Activated T-helper 9 cell treated with anti-CD3 and anti-CD28 coated beads, Interleukin-2, amount 50 U/mL, for 16 hours (primary cell): ENCODE measurements around the gene KCTD12.

Experiments
- DNase-seq: peaks from one replicate; pipeline ENCODE4 v3.0.0-alpha.2; 2020; ENCODE audit warnings: low read depth

Gene KCTD12

DNA sequence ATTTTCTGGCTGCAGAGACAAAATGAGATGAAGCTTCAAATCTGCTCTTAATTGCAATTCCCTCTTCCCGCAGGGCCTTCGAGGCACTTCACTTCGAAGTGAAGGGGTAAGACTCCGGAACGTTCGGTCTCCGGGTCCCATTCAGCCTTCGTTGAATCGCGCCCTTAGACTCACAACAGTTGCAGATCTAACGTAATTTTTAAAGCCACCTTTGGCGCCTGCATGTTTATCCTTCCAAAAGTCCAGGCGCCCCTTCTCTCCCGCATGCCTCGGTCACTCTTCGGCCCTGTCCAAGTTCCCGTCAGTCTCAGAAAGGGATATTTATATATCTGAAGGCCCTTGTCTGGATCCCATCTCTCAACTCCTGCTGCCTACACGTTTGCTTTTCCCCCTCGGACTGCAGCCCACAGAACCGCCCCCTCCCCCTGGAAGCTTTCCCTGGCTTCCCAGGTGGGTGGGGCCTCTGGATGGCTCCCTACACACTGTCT is 915 bp upstream of the KCTD12 start:
- no peak for DNase-seq

DNA sequence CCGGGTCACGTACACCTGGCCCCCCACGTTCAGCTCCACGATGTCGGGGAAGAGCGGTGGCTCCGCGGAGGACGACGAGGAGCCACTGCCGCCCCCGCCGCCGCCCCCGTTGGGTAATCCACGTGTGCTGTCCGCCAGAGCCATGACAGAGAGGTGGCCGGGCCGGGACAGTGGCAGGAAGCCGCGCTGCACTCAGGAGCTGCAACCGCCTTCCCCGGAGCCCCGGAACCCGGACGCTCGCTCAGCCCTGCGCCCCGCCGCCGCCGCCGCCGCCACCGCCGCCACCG is 257 bp downstream of the KCTD12 start:
- no peak for DNase-seq

- DNase-seq: peak; percentile 21
These were observed 801 bp downstream of the KCTD12 start for GRCh38 chr13:76885203-76886004.

GRCh38 chr13:76884907-76885202 is 1.4 kb downstream of the KCTD12 start:
- DNase-seq: no peak

DNA sequence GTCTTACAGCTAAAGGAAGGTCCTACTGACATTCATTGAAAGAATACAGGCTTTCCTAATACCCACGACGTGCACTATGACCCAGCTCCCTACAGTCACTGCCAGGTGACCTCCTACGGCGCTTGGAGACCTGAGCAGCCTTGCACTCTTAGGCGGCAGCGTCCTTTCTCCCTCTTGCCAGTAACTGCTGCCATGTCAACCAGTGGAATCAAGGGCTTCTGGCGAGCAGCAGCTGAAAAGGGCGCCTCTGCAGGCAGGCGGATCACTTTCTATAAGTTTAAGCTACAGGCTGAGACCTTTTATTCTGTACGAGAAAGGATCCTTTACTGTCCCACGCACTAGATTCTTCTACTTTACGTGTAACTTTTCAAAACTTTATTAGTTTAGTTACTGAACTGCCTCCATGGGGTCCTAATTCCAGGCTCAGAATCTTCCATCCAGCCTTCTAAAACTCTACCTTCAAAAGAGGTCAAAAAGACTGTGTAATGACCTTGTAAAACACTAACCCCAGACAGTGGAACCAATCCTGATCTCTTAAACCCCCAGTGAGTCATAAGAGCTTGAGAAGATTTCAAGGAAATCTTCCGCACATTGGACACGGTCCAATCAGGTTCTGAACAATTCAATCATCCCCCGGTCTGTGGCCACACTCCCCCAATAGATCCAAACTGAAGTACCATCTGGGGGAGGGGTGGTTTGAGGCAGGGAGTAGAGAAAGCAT is 1.9 kb downstream of the KCTD12 start:
- DNase-seq: no peak

GRCh38 chr13:76883236-76883635 is 3.0 kb downstream of the KCTD12 start:
- DNase-seq: no peak

- no peak for DNase-seq
These were observed 3.8 kb downstream of the KCTD12 start for GRCh38 chr13:76882431-76882830.

DNA sequence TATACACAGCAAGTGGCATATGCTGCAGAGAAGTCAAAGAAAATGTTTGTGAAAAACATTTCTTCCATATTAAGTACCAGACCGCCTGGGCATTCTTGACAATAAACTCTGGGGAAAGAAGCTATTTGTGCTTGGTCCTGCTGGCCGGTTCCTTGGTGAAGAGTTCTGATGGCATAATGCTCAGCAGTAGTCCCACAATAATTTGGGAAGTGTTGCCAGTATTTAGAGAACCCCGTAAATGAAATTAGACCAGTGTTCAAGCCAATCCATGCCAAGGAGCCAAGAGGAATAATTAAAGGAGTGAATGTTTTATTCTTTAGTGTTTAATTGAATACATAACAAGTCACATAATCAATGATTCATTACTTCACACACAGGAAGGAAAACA is 6.3 kb downstream of the KCTD12 start:
- no peak for DNase-seq

DNA sequence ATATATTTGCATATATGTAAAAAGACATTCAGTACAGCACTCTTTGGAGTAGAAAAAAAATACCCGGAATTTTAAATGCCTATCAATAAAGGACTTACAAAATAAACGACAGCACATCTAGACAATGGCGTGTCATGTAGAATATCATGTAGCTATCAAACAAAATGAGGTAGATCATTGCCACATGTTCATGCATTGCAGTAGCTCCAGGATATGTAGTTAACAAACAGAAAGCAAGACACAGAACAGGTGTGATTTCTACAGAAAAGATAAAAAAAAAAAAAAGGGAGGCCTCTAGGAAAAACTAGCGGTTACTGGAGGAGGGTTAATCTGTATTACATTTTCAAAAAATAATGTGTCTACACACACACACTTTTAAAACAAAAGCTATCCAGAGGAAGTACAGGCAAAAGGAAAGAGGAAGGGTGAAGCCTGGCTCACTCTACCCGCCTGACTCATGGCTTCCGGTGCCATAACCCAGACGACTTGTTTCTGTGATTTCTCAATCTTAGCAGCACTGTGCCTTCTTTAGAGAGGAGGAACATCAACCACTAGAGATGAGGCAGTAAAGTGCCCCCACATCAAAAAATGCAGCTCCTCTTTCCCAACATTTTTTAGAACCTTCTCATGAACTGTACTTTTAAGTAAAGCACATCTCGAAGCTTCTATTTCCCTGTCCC is 6.9 kb downstream of the KCTD12 start:
- DNase-seq: peak; percentile 32

GRCh38 chr13:76878043-76878442 is 8.2 kb downstream of the KCTD12 start:
- DNase-seq: no peak

DNA sequence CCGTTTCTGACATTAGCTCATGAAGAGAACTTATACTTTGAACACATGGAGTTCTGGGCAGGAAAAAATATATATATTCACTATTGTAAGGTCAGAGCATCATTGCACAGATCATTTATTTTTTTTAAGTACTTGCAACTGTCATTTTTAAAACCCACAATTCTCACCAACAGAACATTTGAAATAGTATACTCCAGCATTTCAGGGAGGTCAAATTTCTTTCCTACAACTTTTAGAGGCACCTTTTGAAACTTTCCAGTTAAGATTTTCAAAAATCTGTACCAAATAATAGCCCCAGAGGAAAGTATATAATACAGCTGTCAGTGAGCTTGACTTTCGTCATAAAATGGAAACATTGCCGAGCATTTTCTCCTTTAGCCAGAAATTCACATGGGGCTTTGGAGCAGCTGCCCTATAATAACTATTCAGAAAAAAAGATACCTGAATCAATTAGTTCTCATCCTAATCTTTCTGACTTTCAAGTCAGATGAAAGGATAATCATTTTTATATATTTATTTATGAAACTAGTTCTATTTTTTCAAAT is 10.9 kb downstream of the KCTD12 start:
- no peak for DNase-seq

DNA sequence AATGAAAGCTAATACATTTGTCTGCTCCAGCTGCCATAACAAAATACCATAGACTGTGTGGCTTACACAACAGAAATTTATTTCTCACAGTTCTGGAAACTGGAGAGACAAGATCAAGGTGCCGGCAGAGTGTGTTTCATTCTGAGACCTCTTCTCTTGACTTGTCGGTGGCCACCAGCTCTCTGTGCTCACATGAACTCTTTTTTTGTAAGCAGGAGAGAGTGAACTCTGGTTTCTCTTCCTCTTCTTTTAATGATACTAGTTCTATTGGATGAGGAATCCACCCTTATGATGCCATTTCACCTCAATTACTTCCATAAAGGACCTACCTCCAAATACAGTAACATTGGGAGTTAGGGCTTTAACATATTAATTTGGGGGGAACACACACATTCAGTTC is 11.7 kb downstream of the KCTD12 start:
- no peak for DNase-seq

- no peak for DNase-seq
These were observed 12.8 kb downstream of the KCTD12 start for GRCh38 chr13:76873445-76873844.

- DNase-seq: no peak
These were observed 13.5 kb downstream of the KCTD12 start for GRCh38 chr13:76872675-76873074.

DNA sequence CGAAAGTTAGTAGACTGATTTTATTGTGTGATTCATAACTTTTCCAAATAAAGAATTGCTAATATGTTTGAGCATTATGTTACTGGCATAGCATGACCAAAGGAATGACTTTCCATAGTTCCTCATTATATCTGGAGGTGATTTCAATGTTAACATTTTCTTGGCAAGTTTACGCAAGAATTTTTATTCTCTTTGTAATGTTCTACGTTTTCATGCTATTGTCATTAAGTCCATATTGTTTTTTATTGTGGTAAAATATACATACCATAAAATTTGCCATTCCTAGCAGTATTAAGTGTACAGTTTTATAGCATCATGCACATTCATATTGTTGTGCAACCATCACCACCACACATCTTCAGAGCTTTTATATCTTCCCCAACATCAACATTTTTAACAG is 14.8 kb downstream of the KCTD12 start:
- DNase-seq: no peak

GRCh38 chr13:76868371-76868770 is 17.8 kb downstream of the KCTD12 start:
- DNase-seq: no peak

GRCh38 chr13:76865996-76866503 is 20.2 kb downstream of the KCTD12 start:
- DNase-seq: no peak

DNA sequence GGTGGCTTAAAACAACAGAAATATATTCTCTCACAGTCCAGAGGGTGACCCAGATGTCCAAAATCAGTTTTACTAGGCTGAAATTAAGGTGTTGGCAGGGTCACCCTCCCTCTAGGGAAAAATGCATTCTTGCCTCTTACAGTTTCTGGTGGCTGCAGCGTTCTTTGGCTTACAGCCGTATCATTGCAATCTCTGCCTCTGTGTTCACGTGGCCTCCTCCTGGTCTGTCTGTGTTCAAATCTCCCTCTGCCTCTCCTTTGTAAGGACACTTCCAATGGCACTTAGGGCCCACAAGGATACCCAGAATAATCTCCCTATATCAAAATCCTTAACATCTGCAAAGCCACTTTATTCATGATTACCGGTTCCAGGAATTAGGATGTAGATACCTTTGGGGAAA is 21.1 kb downstream of the KCTD12 start:
- DNase-seq: no peak

GRCh38 chr13:76864259-76864658 is 21.9 kb downstream of the KCTD12 start:
- no peak for DNase-seq

DNA sequence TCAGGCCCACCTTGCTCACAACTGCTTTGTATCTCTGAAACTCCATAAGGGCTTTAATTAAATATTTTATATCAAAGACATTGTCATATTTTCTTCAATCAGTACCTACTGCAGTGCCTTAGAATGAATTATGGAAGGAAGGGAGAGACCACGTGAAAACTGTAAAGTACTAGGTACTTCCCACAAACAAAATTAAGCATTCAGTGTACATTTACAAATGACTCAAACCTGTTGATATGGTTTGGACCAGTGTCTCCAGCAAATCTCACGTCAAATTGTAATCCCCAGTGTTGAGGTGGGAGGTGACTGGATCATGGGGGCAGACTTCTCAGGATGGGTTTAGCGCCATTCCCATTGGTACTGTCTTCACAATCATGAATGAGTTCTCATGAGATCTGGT is 23.2 kb downstream of the KCTD12 start:
- DNase-seq: no peak

DNA sequence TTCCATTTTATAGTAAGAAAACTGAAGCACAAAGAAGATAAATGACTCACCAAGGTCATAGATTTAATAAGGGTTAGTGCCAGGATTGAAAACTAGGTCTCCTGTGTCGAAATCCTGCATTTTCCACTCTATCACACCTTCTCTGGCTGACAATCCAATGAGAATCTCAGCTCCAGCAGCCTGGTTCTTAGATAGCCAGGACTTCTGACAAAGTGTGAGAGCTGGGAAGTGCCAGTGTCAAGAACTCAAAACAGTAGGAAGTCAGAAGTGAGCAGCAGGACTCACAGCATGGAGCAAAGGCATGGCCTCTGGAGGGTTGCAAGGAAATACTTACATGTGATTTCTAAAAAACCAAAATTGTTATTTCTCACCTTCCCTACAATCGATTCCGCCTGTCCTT is 24.3 kb downstream of the KCTD12 start:
- no peak for DNase-seq

DNA sequence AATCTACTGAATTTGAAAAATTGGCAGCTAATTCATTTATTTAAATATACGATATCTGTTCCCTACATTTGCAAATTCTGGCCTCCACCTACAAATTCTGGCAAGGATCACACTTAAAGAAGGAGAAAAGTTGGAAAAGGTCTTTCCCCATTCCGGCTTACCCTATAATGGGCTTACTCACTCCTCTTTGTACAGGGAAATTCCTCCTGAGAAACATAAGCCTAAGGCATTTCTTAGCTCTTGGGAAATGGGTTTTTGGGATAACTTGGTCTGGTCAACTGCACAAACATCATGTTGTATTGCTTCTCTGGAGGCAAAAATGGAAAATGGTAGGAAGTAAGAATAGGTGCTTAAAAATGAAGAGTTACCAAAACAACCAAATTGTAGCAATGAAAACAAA is 25.5 kb downstream of the KCTD12 start:
- DNase-seq: no peak

DNA sequence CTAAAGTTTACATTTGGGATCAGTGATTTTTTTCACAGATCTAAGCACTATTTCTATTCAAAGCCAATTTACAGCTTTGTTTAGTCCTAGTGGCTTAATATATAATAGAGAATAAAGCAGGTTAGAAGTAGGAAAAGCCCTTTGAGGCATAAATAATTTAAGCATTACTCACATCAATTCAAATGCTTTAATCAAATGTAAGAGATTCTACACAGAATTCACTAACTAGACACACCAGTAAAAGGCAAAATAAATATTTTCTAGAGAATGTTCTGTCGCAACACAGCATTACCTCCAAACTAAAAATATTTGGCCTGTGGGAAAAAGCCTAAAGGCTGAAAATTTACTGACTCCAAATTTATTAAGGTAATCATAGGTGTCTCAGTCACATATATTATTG is 31.3 kb downstream of the KCTD12 start:
- no peak for DNase-seq
